H9 (cell line): ENCODE results near the gene CIDEC. TPM values are rescaled to one million over a fixed set of nuclear protein-coding genes. Genes with fewer than 3 reads are reported as not detected.

Experiments used
- DNase-seq: peaks from one replicate; pipeline ENCODE4 v3.0.0-alpha.2; 2017
- H2AFZ ChIP-seq: one replicate; pipeline ENCODE4 v1.6.1; 2013; ENCODE audit warnings: mild to moderate bottlenecking, low read length, control low read depth, moderate library complexity
- H2AK5ac ChIP-seq: 2 replicates; pipeline ENCODE4 v1.6.1; 2013; ENCODE audit warnings: low read length, control low read depth, mixed read lengths; ENCODE audit not compliant: insufficient read length
- H2BK120ac ChIP-seq: one replicate; pipeline ENCODE4 v1.6.1; 2013; ENCODE audit warnings: low read depth, mild to moderate bottlenecking, low read length, control low read depth, inconsistent platforms; ENCODE audit not compliant: poor library complexity, severe bottlenecking
- H2BK12ac ChIP-seq: 2 replicates; pipeline ENCODE4 v1.6.1; 2013; ENCODE audit warnings: low read length, control low read depth, mixed read lengths, low read depth; ENCODE audit not compliant: insufficient read length
- H2BK15ac ChIP-seq: 2 replicates; pipeline ENCODE4 v1.6.1; 2013; ENCODE audit warnings: low read depth, low read length, control low read depth
- H2BK20ac ChIP-seq: one replicate; pipeline ENCODE4 v1.6.1; 2013; ENCODE audit warnings: low read depth, mild to moderate bottlenecking, low read length, control low read depth, inconsistent platforms; ENCODE audit not compliant: poor library complexity, severe bottlenecking
- H2BK5ac ChIP-seq: 2 replicates; pipeline ENCODE4 v1.6.1; 2013; ENCODE audit warnings: low read length, control low read depth, mixed read lengths; ENCODE audit not compliant: insufficient read length
- H3K14ac ChIP-seq: 2 replicates; pipeline ENCODE4 v1.6.1; 2013; ENCODE audit warnings: low read length, control low read depth; ENCODE audit not compliant: insufficient read depth
- H3K18ac ChIP-seq: 2 replicates; pipeline ENCODE4 v1.6.1; 2013; ENCODE audit warnings: low read depth, mild to moderate bottlenecking, mixed read lengths, low read length, control low read depth; ENCODE audit not compliant: insufficient read length
- H3K23ac ChIP-seq: 2 replicates; pipeline ENCODE4 v1.6.1; 2013; ENCODE audit warnings: low read length, control low read depth, mixed read lengths, low read depth; ENCODE audit not compliant: insufficient read length
- H3K23me2 ChIP-seq: 2 replicates; pipeline ENCODE4 v1.6.1; 2013; ENCODE audit warnings: low read depth, mild to moderate bottlenecking, mixed read lengths, low read length, control low read depth; ENCODE audit not compliant: insufficient read length, poor library complexity, severe bottlenecking
- H3K27ac ChIP-seq: 2 replicates; pipeline ENCODE4 v1.5.1; 2013; ENCODE audit warnings: low read length, control low read depth, mixed read lengths, low read depth; ENCODE audit not compliant: insufficient read length
- H3K27me3 ChIP-seq: 2 replicates; pipeline ENCODE4 v1.6.1; 2013; ENCODE audit warnings: low read length, control low read depth, inconsistent platforms; ENCODE audit not compliant: insufficient read depth
- H3K4ac ChIP-seq: 2 replicates; pipeline ENCODE4 v1.6.1; 2013; ENCODE audit warnings: low read depth, mild to moderate bottlenecking, control low read depth, inconsistent platforms, low read length, moderate library complexity
- H3K4me1 ChIP-seq: 2 replicates; pipeline ENCODE4 v1.6.1; 2013; ENCODE audit warnings: low read length, control low read depth, inconsistent platforms; ENCODE audit not compliant: insufficient read depth
- H3K4me2 ChIP-seq: 2 replicates; pipeline ENCODE4 v1.6.1; 2013; ENCODE audit warnings: low read length, control low read depth, mixed read lengths; ENCODE audit not compliant: insufficient read length, insufficient read depth
- H3K56ac ChIP-seq: 2 replicates; pipeline ENCODE4 v1.6.1; 2013; ENCODE audit warnings: low read depth, mild to moderate bottlenecking, mixed read lengths, low read length, control low read depth; ENCODE audit not compliant: insufficient read length
- H3K79me1 ChIP-seq: 2 replicates; pipeline ENCODE4 v1.6.1; 2013; ENCODE audit warnings: low read depth, mild to moderate bottlenecking, moderate library complexity, low read length, control low read depth, inconsistent platforms; ENCODE audit not compliant: insufficient read depth, poor library complexity, severe bottlenecking
- H3K79me2 ChIP-seq: 2 replicates; pipeline ENCODE4 v1.6.1; 2013; ENCODE audit warnings: low read length, control low read depth, inconsistent platforms; ENCODE audit not compliant: insufficient read depth
- H3K9ac ChIP-seq: 2 replicates; pipeline ENCODE4 v1.6.1; 2013; ENCODE audit warnings: low read length, control low read depth, mixed read lengths; ENCODE audit not compliant: insufficient read length; ENCODE audit errors: extremely low read depth
- H3K9me3 ChIP-seq: one replicate; pipeline ENCODE4 v1.6.1; 2013; ENCODE audit warnings: low read depth, low read length, inconsistent platforms; ENCODE audit not compliant: control insufficient read depth
- H3T11ph ChIP-seq: one replicate; pipeline ENCODE4 v1.6.1; 2013; ENCODE audit warnings: mild to moderate bottlenecking, low read length, control low read depth, inconsistent platforms
- H4K20me1 ChIP-seq: one replicate; pipeline ENCODE4 v1.6.1; 2013; ENCODE audit not compliant: control insufficient read depth, insufficient read length, insufficient read depth
- H4K5ac ChIP-seq: 2 replicates; pipeline ENCODE4 v1.6.1; 2013; ENCODE audit warnings: low read depth, mild to moderate bottlenecking, mixed read lengths, low read length, control low read depth; ENCODE audit not compliant: insufficient read length
- H4K8ac ChIP-seq: replicated peaks from 2 replicates; pipeline ENCODE4 v1.6.1; 2013; ENCODE audit warnings: low read length, control low read depth, mixed read lengths, low read depth; ENCODE audit not compliant: insufficient read length
- H4K91ac ChIP-seq: 2 replicates; pipeline ENCODE4 v1.6.1; 2013; ENCODE audit warnings: low read depth, mild to moderate bottlenecking, moderate library complexity, mixed read lengths, low read length, control low read depth; ENCODE audit not compliant: insufficient read length
- H3K27ac Mint-ChIP-seq, 3 experiments: 2 replicates in 2 of 3; 3 replicates in 1 of 3; pipeline ENCODE4 v1.8.0; 2020 to 2021; ENCODE audit warnings: mixed read lengths in 3 of 3, mild to moderate bottlenecking in 1 of 3, moderate library complexity in 1 of 3
- H3K27me3 Mint-ChIP-seq: 2 replicates; pipeline ENCODE4 v1.8.0; 2021; ENCODE audit warnings: low read depth, mild to moderate bottlenecking, moderate library complexity, mixed read lengths
- H3K36me3 Mint-ChIP-seq, 3 experiments: 2 replicates in 2 of 3; 3 replicates in 1 of 3; pipeline ENCODE4 v1.8.0; 2020 to 2021; ENCODE audit warnings: low read depth in 3 of 3, mixed read lengths in 3 of 3; ENCODE audit not compliant: insufficient read depth in 1 of 3
- H3K4me1 Mint-ChIP-seq, 2 experiments: 2 replicates each; pipeline ENCODE4 v1.8.0; 2020; ENCODE audit warnings: mixed read lengths in 2 of 2
- H3K4me3 Mint-ChIP-seq, 2 experiments: 2 replicates in 1 of 2; 3 replicates in 1 of 2; pipeline ENCODE4 v1.8.0; 2020 to 2021; ENCODE audit warnings: mild to moderate bottlenecking in 2 of 2, mixed read lengths in 2 of 2, moderate library complexity in 1 of 2
- H3K9me3 Mint-ChIP-seq, 2 experiments: 2 replicates in 1 of 2; 3 replicates in 1 of 2; pipeline ENCODE4 v1.8.0; 2020; ENCODE audit warnings: mild to moderate bottlenecking in 2 of 2, mixed read lengths in 2 of 2, moderate library complexity in 1 of 2
- WGBS: extraction: QIAGEN DNeasy Blood & Tissue Kit; methylation state at CpG from one replicate; pipeline ENCODE4 v1.1.7; 2013; ENCODE audit warnings: missing lambda C conversion rate, low lambda C conversion rate, mixed read lengths; ENCODE audit not compliant: insufficient read length; ENCODE audit errors: extremely low coverage; 5-methylcytosine and 5-hydroxymethylcytosine counted together
- total RNA-seq: library from RNA; stranded (reverse); gene quantifications from 2 replicates; pipeline ENCODE4 v1.2.1, GENCODE V29; 2021
- TF ChIP-seq, protein P1 (sequence below): fragments of 200-600 bp; sonication (generic); conservative IDR thresholded peaks from 3 replicates; pipeline ENCODE4 v1.8.0; 2021; ENCODE audit warnings: antibody characterized with exemption, mild to moderate bottlenecking

The CIDEC gene
- total RNA-seq, 1 experiment from 2014 or later, result not detected

GRCh38 chr3:9889405-9889804, 9.4 kb upstream of the CIDEC start:
- no peak overlapping the region for H3T11ph ChIP-seq
- H3K27ac ChIP-seq, result no peak overlapping the region
- no peak overlapping the region for H2BK20ac ChIP-seq
- H2BK5ac ChIP-seq, result no peak overlapping the region
- Mint-ChIP-seq H3K4me3 (peak overlapping the region in 1 of 2 experiments; percentile 97; a peak in 1 of 5 replicates), H3K27me3 (no peaks in the 10 kb centered on the region; the same call in 1 of the 2 replicates), H3K27ac (no peak overlapping the region), H3K36me3 (peaks cover 13 to 26% (median 26%) of the 10 kb centered on the region in 3 experiments), H3K9me3 (no peaks in the 10 kb centered on the region), H3K4me1 (peaks cover 1 to 12% of the 10 kb centered on the region in 2 experiments; a peak in 3 of 4 replicates)
- H2BK12ac ChIP-seq, result no peak overlapping the region
- no peaks in the 10 kb centered on the region for H4K20me1 ChIP-seq
- H3K23me2 ChIP-seq, result no peaks in the 10 kb centered on the region
- peaks cover 6% of the 10 kb centered on the region for H3K79me1 ChIP-seq
- H3K79me2 ChIP-seq, result peaks cover 6% of the 10 kb centered on the region; the same call in 1 of the 2 replicates
- H3K14ac ChIP-seq, result no peak overlapping the region
- H3K9me3 ChIP-seq, result no peaks in the 10 kb centered on the region
- no peak overlapping the region for H3K4me2 ChIP-seq
- no peak overlapping the region for H2AK5ac ChIP-seq
- H3K23ac ChIP-seq, result no peak overlapping the region
- H3K9ac ChIP-seq, result no peak overlapping the region
- no peak overlapping the region for H3K56ac ChIP-seq
- no peak for DNase-seq
- H4K91ac ChIP-seq, result no peak overlapping the region
- H2BK15ac ChIP-seq, result no peak overlapping the region
- H3K18ac ChIP-seq, result no peak overlapping the region
- H3K4me1 ChIP-seq, result no peaks in the 10 kb centered on the region
- WGBS, result no CpG with 5 or more reads among the region's 5 CpGs
- H3K27me3 ChIP-seq, result no peaks in the 10 kb centered on the region; the same call in 1 of the 2 replicates
- no peak overlapping the region for H2AFZ ChIP-seq
- TF ChIP-seq, protein P1, sequence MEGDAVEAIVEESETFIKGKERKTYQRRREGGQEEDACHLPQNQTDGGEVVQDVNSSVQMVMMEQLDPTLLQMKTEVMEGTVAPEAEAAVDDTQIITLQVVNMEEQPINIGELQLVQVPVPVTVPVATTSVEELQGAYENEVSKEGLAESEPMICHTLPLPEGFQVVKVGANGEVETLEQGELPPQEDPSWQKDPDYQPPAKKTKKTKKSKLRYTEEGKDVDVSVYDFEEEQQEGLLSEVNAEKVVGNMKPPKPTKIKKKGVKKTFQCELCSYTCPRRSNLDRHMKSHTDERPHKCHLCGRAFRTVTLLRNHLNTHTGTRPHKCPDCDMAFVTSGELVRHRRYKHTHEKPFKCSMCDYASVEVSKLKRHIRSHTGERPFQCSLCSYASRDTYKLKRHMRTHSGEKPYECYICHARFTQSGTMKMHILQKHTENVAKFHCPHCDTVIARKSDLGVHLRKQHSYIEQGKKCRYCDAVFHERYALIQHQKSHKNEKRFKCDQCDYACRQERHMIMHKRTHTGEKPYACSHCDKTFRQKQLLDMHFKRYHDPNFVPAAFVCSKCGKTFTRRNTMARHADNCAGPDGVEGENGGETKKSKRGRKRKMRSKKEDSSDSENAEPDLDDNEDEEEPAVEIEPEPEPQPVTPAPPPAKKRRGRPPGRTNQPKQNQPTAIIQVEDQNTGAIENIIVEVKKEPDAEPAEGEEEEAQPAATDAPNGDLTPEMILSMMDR, result no peak
- H4K8ac ChIP-seq, result no peak overlapping the region
- no peak overlapping the region for H4K5ac ChIP-seq
- H3K4ac ChIP-seq, result no peak overlapping the region
- H2BK120ac ChIP-seq, result no peak overlapping the region
